Neural progenitor cell (in vitro differentiated cells): ENCODE results near the gene NR2F1-AS1.

Experiments
- EZH2 ChIP-seq: fragments of 200-600 bp; sonication (generic); IDR thresholded peaks from 2 replicates; pipeline ENCODE4 v1.6.1; 2017; ENCODE audit warnings: antibody characterized with exemption, mild to moderate bottlenecking, moderate library complexity
- TF ChIP-seq, protein P1 (sequence below): fragments of 200-600 bp; sonication (generic); IDR thresholded peaks from 2 replicates; pipeline ENCODE4 v1.5.1; 2017; ENCODE audit warnings: antibody characterized with exemption, mild to moderate bottlenecking

DNA sequence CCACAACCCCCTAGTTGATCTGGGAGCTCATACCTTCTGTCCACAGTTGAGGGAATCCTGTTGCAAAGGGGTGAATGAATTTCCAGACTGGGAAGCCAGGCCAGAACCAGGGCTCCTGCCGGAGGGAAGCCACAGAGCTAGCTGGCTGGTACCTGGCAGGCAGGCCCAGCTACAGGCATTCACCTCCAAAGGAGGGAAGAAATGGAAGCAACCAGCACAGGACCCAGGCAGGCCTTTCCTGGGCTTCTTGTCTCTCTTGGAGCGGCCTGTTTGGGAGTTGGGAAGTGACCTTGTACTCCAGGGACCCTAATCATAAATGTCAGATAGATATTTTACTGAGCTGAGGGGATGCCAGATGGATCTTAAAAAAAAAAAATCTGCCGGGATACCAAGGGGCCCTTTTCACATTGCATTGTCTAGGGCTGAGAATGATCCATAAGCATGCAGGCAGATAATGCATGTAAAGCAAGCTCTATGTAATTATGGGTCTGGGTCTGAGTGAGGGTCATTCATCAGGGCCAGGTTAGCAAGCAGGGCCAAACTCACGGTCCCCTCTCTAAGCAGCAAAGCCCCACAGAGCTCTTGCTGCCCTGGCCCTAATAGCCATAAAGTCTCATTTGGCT lies 10.4 kb upstream of the NR2F1-AS1 start:
- no peak for TF ChIP-seq EZH2
- TF ChIP-seq, protein P1, sequence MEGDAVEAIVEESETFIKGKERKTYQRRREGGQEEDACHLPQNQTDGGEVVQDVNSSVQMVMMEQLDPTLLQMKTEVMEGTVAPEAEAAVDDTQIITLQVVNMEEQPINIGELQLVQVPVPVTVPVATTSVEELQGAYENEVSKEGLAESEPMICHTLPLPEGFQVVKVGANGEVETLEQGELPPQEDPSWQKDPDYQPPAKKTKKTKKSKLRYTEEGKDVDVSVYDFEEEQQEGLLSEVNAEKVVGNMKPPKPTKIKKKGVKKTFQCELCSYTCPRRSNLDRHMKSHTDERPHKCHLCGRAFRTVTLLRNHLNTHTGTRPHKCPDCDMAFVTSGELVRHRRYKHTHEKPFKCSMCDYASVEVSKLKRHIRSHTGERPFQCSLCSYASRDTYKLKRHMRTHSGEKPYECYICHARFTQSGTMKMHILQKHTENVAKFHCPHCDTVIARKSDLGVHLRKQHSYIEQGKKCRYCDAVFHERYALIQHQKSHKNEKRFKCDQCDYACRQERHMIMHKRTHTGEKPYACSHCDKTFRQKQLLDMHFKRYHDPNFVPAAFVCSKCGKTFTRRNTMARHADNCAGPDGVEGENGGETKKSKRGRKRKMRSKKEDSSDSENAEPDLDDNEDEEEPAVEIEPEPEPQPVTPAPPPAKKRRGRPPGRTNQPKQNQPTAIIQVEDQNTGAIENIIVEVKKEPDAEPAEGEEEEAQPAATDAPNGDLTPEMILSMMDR: no peak
